Pulmonary artery endothelial cell (primary cell): ENCODE data around the gene OLFM3. TPM values are rescaled to one million over a fixed set of nuclear protein-coding genes. Genes with fewer than 3 reads are reported as not detected.

Source experiments
- DNase-seq: peaks from one replicate; pipeline ENCODE4 v3.0.0-alpha.2; 2011; ENCODE audit warnings: low read depth, low spot score
- total RNA-seq: library from RNA; depleted of rRNA; stranded (reverse); fragments of >200 nt; gene quantifications from 2 replicates; pipeline ENCODE4 v1.2.3, GENCODE V29; 2014

OLFM3 gene
- not detected in 2 replicates for total RNA-seq

DNA sequence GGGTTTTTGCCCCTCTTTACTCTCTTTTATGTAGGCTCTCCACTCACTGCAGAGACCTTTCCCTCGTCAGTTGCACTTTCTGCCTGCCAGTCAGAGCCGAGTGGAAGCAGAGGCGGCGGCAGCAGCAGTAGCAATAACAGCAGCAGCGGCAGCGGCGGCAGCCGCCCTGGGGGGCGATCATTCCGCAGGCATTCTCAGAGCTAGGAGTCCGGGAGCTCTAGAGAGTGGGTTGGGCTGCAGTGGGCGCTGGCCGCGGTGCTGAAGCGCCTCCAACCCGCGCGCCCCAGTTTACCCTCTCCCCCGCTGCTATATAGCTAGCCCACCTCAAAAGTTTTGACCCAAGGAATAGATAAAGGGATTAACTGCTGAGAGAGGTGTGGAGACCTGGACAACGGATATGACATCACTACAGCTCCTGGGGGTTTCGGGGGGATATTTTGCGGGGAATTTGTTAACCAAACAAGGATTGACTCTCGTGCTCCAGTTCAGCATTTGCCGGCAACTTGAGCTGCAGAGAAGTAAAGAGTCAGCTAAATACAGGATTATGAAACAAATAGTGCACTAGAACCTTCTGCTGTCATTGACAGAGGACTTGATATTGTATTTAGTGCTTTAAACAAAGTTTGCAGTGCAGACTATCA, at the start of gene OLFM3:
OLFM3 (minus strand) TSS at position 102 of the 641 bp plus-strand sequence.
- DNase-seq: no peak

DNA sequence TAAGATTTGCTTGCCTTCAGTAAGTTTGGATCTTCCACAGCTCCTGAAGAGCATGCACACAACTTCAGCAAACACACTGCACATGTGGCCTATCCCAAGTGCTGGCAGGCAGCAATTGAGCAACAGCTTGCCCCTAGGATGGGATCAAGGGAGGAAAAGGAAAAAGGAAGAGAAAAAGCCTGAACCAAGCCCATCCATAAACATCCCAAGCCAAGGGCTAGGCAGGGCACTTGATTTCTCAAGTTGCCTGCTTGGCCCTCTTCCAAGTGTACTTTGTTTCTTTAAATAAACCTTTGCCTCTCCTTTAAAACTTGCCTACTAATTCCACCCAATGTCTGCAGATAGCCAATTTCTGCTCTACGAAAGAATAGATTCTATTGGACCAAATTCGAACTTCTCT, 49.0 kb upstream of the OLFM3 start:
- DNase-seq: no peak

- no peak for DNase-seq
These were observed 35.8 kb upstream of the OLFM3 start for GRCh38 chr1:102032534-102032933.

DNA sequence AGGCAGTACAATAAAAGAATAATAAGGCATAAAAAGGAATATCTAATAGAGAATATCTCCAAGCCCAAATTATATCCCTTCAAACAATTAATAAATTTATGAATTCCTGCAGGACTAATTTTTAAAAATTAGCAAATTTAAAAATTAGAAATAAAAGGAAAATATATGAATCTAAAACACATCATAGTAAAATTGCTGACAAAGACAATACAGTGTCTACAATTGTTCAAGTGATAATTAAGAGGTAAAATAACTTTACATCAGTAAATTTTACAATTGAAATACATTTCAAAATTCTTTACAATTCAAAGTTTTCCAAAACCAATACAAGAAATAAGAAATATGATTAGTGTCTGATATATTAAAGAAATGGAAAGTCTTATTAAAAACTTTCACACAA, 22.8 kb upstream of the OLFM3 start:
- DNase-seq: no peak

DNA sequence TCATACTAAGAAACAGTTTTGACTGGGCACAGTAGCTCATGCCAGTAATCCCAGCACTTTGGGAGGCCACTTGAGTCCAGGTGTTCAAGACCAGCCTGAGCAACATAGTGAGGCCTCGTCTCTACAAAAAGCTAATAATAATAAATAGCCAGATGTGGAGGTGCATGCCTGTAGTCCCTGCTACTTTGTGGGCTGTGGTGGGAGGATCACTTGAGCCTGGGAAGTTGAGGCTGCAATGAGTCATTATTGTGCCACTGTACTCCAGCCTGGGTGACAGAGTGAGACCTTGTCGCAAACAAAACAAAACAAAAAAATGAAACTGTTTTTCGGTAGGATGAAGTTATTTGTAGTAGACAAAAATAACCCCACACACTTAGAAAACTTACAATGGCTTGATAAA, 19.0 kb upstream of the OLFM3 start:
- DNase-seq: no peak

DNA sequence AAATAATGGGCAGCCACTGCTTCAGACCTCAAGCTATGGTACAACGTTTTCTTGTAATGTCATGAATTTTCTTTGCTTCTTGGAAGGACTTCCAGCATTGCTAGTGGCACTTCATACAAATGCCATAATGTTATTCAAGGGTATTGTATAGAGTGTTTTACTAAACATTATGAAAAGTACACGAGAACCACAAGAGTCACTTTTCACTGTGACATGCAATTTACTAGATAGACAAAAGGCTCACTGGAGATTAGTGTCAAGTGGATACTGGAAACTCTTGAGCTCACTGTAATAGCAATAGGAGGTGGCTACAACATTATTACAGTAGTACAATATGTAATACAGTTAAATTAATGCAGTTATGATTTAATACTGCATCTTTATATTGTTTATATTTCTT, 5.3 kb upstream of the OLFM3 start:
- DNase-seq: no peak

- DNase-seq: no peak
These were observed 561 bp downstream of the OLFM3 start for GRCh38 chr1:101995984-101996745.

GRCh38 chr1:101993710-101994109, 3.0 kb downstream of the OLFM3 start:
- no peak for DNase-seq

- DNase-seq: no peak
These were observed 3.7 kb downstream of the OLFM3 start for GRCh38 chr1:101992821-101993575.

DNA sequence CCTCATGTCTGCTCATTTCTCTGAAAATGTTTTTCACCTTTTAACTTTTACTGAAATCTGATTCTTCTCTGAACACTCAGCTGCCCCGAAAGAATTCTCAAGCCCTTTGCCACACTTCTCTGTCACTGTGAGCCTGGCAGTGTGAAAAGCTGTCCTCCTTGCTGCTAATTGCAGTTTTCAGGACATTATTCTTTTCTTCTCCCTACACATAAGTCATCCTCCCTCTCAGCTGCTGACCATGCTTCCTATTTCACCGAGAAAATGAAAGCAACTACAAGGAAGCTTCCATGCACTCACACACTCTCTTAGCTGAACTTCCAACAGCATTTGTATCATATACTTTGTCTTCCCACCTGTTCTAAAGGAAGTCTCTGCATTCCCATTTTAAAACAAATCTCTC, 15.8 kb downstream of the OLFM3 start:
- DNase-seq: no peak

DNA sequence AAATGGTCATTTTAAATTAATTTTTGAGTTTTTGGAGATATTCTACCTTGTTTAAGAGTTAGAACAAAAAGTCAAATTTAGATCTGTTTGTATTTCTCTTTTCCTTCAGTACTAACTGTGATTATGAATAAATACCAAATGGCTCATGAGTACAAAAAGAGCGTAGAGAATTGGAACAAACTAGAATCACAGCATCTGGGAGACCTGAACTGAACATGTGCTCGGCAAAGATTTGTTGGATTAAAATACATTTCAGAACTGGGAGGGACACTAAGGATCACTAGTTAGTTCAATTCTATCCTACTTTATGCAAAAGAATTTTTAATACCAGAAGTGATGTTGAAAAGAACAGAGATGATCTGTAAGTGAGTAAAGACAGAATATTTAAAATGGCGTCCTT, 19.5 kb downstream of the OLFM3 start:
- no peak for DNase-seq

DNA sequence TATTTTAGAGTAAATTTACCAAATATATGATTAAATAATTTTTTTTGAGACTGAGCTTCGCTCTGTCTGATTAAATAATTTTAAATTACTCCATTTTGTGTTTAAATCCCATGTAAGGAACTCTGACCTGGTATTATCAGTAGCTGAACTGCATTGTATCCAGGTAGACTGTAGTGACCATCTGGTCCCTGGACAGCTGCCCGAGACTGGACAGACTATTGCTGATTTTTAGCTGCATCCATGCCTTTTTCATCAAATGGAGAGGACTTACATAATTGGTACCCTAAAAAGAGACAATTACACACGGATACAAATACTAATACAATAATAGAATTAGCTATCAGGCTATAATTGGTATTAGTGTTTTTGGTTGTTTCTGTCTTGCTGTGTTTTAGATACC, 20.6 kb downstream of the OLFM3 start:
- DNase-seq: no peak

DNA sequence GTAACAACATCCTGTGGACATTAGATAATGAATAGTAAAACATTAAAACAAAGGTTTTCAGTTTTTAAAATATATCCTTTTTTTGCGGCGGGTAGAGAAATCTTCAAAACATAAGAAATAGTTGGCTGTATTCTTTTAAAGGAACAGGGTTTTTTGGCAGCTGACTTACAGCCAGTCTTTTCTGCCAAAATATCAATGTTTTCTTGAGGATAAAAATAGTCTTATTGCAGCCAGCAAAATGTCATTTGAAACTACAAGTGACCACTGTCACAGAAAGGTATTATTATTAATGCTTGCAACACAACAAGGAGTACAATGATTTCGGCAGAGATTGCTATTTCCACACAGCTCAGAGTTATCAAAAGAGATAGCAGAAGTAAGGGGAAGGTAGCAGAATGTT, 21.4 kb downstream of the OLFM3 start:
- no peak for DNase-seq

GRCh38 chr1:101974599-101975274, 22.0 kb downstream of the OLFM3 start:
- DNase-seq: no peak

GRCh38 chr1:101971304-101971703, 25.4 kb downstream of the OLFM3 start:
- DNase-seq: no peak

DNA sequence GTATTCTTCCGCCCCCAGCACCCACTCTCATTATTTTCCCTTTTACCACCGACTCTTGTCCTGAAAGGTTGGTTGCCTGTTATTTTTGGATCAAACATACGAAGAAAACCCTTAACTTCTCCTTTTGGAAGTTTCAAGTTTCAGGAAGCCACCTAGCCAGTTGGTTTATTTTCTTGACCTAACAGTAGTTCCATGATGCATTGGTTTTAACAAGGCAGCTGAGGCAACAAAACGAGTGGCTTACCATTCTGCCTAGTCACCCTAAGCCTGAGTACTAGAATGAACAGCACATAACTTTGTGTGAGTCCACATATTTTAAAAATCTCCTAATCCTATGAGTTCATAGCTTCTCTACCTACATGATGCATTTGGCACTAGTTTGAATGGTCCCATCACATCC, 28.9 kb downstream of the OLFM3 start:
- DNase-seq: no peak

DNA sequence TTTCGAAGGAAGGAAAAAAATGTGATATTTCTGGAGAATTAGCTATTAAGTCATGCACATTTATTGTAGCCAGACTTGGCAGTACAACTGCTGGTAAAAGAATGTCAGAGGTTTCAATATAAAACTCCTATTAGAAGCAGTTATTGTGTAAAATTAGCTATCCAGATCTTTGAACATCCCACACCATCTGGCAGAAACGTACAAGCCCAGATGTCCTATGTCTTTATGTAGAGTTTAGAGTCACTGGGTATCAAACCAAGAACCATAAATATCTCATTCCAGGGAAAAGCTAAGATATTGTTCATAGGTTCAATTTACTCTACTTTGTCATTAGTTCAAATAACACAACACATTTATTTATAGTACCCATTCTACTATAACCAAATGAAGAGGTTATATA, 31.4 kb downstream of the OLFM3 start:
- DNase-seq: no peak

DNA sequence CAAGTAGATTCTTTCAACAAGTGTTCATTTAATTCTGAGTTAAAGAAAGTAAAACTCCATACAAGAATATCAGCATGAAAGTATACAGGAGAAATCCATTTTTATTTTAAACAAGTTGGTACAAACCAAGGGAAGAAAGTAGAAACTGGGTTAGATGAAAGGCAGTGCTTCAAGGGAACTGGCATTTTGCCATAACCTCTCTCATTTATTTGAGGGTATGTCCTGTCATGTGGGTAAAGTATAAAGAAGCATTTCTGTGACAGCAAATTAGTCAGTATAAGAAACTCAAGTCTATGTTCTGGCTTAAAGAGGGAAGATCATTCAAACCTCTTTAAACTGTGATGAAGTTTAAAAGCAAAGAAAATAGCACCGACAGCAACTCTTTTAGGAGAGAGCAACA, 32.0 kb downstream of the OLFM3 start:
- no peak for DNase-seq

- DNase-seq: no peak
These were observed 36.6 kb downstream of the OLFM3 start for GRCh38 chr1:101960142-101960541.

DNA sequence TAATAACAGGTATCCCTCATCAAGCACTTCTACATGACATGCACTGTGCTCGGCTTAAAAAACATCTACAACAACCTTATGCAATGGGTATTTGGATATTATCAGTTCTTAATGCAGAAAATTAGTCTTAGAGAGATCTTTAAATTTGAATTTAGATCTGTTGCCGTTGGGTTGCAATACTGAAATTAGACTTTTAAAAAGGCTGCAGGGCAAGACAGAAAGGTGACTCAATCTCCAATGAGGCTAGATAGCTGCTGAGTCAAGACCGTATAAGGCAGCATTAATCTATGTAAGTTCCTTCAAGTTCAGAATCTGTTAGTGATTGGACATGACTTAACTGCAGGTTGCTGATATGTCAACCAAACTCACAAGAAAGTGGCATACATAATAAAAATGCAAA, 37.3 kb downstream of the OLFM3 start:
- DNase-seq: no peak

DNA sequence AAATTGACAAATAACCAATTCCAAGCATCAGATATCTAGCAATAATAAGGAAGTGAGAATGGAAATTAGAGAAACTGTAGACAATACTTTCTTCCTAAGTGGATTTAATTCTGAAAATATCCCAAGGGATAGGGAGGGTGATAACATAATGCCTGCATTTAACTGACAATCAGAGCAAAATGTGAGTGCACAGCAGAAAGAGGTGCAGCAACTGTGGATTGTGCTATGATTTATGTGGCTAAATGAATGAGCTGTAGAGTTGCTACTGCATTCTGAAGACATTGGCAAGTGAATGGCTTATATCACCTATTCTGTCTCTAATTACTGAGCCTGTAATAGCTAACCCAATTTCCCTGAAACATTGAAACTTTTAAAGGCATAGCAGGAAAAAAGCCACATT, 39.0 kb downstream of the OLFM3 start:
- DNase-seq: no peak

DNA sequence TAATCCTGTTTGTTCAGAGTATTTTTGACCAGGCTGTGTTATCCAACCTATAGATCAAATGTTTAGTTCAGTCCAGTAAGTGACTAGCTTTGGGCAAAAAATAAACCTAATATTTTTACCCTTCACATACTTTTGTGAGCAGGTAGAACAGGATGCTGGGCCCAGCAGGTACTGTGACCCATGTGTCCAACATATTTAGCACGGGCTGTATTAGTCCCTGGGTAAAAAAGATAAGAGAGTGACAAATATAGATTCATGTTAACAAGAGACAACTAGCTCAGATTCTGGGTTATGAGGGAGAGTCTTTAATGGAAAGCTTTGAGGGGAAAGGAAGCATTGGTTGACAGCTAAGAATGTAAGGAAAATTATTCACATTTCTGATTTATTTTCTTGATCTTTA, 43.1 kb downstream of the OLFM3 start:
- DNase-seq: no peak
